Muscle layer of duodenum (tissue), 2 donors: ENCODE data around the gene SLC10A4.

Experiments
- H3K27ac ChIP-seq: one replicate; pipeline ENCODE4 v1.7.0; 2013; ENCODE audit warnings: mild to moderate bottlenecking, low read length
- H3K27me3 ChIP-seq: one replicate; pipeline ENCODE4 v1.7.0; 2013; ENCODE audit warnings: low read depth, mild to moderate bottlenecking, control low read depth, low read length
- H3K36me3 ChIP-seq, 2 donors: one replicate each; pipeline ENCODE4 v1.7.0; 2013; ENCODE audit warnings: low read length in 2 of 2, control low read depth in 1 of 2, mild to moderate bottlenecking in 1 of 2; ENCODE audit not compliant: insufficient read depth in 2 of 2, control insufficient read depth in 1 of 2
- H3K4me1 ChIP-seq, 2 donors: one replicate each; pipeline ENCODE4 v1.7.0; 2013; ENCODE audit warnings: low read length in 2 of 2, mild to moderate bottlenecking in 2 of 2, control low read depth in 1 of 2, moderate library complexity in 1 of 2; ENCODE audit not compliant: insufficient read depth in 2 of 2, control insufficient read depth in 1 of 2
- H3K4me3 ChIP-seq, 2 donors: one replicate each; pipeline ENCODE4 v1.7.0; 2013; ENCODE audit warnings: low read length in 2 of 2, low read depth in 1 of 2, mild to moderate bottlenecking in 1 of 2
- H3K9me3 ChIP-seq, 2 donors: one replicate each; pipeline ENCODE4 v1.7.0; 2013; ENCODE audit warnings: low read length in 2 of 2, control low read depth in 1 of 2, mild to moderate bottlenecking in 1 of 2; ENCODE audit not compliant: control insufficient read depth in 1 of 2
- donor health status: healthy.

Gene SLC10A4

GRCh38 chr4:48489683-48490011 lies 6.5 kb downstream of the SLC10A4 start:
- peaks cover 54% of the 10 kb centered on the region for H3K27me3 ChIP-seq

GRCh38 chr4:48490012-48490679 lies 7.0 kb downstream of the SLC10A4 start, which contains the start of gene ZAR1:
Gene ZAR1 (plus strand): TSS chr4:48490252. CDS start chr4:48490292, 40 bp downstream.
- no peaks in the 10 kb centered on the region for H3K9me3 ChIP-seq
- H3K4me1 ChIP-seq = peaks cover 0 to 7% of the 10 kb centered on the region in 2 donors
- H3K4me3 ChIP-seq = peak within 1 kb of the TSS in 1 of 2 donors; percentile 66
- H3K36me3 ChIP-seq = no peaks in the 10 kb centered on the region
- no peak within 1 kb of the TSS for H3K27ac ChIP-seq
- peaks cover 49% of the 10 kb centered on the region for H3K27me3 ChIP-seq

More at GRCh38 chr4:48489683-48490011, 6.5 kb downstream of the SLC10A4 start:
- Histone ChIP-seq H3K4me3 (peak overlapping the region in 1 of 2 donors; percentile 66), H3K4me1 (peaks cover 0 to 7% of the 10 kb centered on the region in 2 donors), H3K9me3 (no peaks in the 10 kb centered on the region), H3K27ac (no peak overlapping the region), H3K36me3 (no peaks in the 10 kb centered on the region)

GRCh38 chr4:48490680-48491513 lies 7.8 kb downstream of the SLC10A4 start:
- peaks cover 0 to 7% of the 10 kb centered on the region in 2 donors for H3K4me1 ChIP-seq
- H3K27ac ChIP-seq = no peak overlapping the region
- H3K36me3 ChIP-seq = no peaks in the 10 kb centered on the region
- peaks cover 44% of the 10 kb centered on the region for H3K27me3 ChIP-seq
- peak overlapping the region in 1 of 2 donors; percentile 66 for H3K4me3 ChIP-seq
- no peaks in the 10 kb centered on the region for H3K9me3 ChIP-seq

GRCh38 chr4:48491514-48492176 lies 8.5 kb downstream of the SLC10A4 start:
- H3K9me3 ChIP-seq = no peaks in the 10 kb centered on the region
- peak overlapping the region in 1 of 2 donors; percentile 66 for H3K4me3 ChIP-seq
- H3K36me3 ChIP-seq = no peaks in the 10 kb centered on the region
- peaks cover 41% of the 10 kb centered on the region for H3K27me3 ChIP-seq
- H3K27ac ChIP-seq = no peak overlapping the region
- H3K4me1 ChIP-seq = peaks cover 0 to 7% of the 10 kb centered on the region in 2 donors

- Histone ChIP-seq H3K4me3 (no peak overlapping the region), H3K9me3 (no peaks in the 10 kb centered on the region), H3K36me3 (peaks cover under 1 to 8% of the 10 kb centered on the region in 2 donors), H3K4me1 (peaks cover 0 to 7% of the 10 kb centered on the region in 2 donors), H3K27me3 (peaks cover 25% of the 10 kb centered on the region), H3K27ac (no peak overlapping the region)
These were observed 10.4 kb downstream of the SLC10A4 start for GRCh38 chr4:48493452-48494100.

GRCh38 chr4:48495941-48496340 lies 12.8 kb downstream of the SLC10A4 start:
- no peak overlapping the region for H3K4me3 ChIP-seq
- peaks cover 13 to 22% of the 10 kb centered on the region in 2 donors for H3K36me3 ChIP-seq
- no peak overlapping the region for H3K27ac ChIP-seq
- no peaks in the 10 kb centered on the region for H3K4me1 ChIP-seq
- H3K9me3 ChIP-seq = no peaks in the 10 kb centered on the region
- peaks cover 14% of the 10 kb centered on the region for H3K27me3 ChIP-seq

- Histone ChIP-seq H3K36me3 (peaks cover 17 to 29% of the 10 kb centered on the region in 2 donors), H3K27ac (no peak overlapping the region), H3K4me1 (no peaks in the 10 kb centered on the region), H3K27me3 (no peaks in the 10 kb centered on the region), H3K9me3 (no peaks in the 10 kb centered on the region), H3K4me3 (no peak overlapping the region)
These were observed 15.8 kb downstream of the SLC10A4 start for GRCh38 chr4:48498895-48499294.

GRCh38 chr4:48499551-48500066 lies 16.5 kb downstream of the SLC10A4 start:
- Histone ChIP-seq H3K9me3 (no peaks in the 10 kb centered on the region), H3K36me3 (peaks cover 17 to 29% of the 10 kb centered on the region in 2 donors), H3K4me3 (no peak overlapping the region), H3K4me1 (no peaks in the 10 kb centered on the region), H3K27ac (no peak overlapping the region), H3K27me3 (no peaks in the 10 kb centered on the region)

GRCh38 chr4:48503233-48504025 lies 20.3 kb downstream of the SLC10A4 start:
- no peaks in the 10 kb centered on the region for H3K9me3 ChIP-seq
- no peaks in the 10 kb centered on the region for H3K4me1 ChIP-seq
- H3K36me3 ChIP-seq = peaks cover 23 to 48% of the 10 kb centered on the region in 2 donors
- no peak overlapping the region for H3K27ac ChIP-seq
- no peak overlapping the region for H3K4me3 ChIP-seq
- H3K27me3 ChIP-seq = no peaks in the 10 kb centered on the region

- no peaks in the 10 kb centered on the region for H3K27me3 ChIP-seq
- H3K9me3 ChIP-seq = no peaks in the 10 kb centered on the region
- peaks cover 24 to 49% of the 10 kb centered on the region in 2 donors for H3K36me3 ChIP-seq
- no peak overlapping the region for H3K27ac ChIP-seq
- H3K4me3 ChIP-seq = no peak overlapping the region
- H3K4me1 ChIP-seq = no peaks in the 10 kb centered on the region
These were observed 20.8 kb downstream of the SLC10A4 start for GRCh38 chr4:48504026-48504330.
